BLaER1 (cell line): Measurements from ENCODE around the gene PRAMEF1.
"Not testable (repeated sequence)": the region's sequence is repeated elsewhere in the genome, so short reads cannot be mapped to it uniquely, and the experiment has no call there.

Experiments
- H3K27ac ChIP-seq: shearing (Covaris generic); formaldehyde crosslinking; 2 replicates; pipeline ENCODE4 v1.8.1; 2022
- H3K27me3 ChIP-seq: shearing (Covaris generic); formaldehyde crosslinking; 2 replicates; pipeline ENCODE4 v1.8.1; 2022
- H3K36me3 ChIP-seq: shearing (Covaris generic); formaldehyde crosslinking; 2 replicates; pipeline ENCODE4 v1.8.1; 2022
- H3K4me1 ChIP-seq: shearing (Covaris generic); formaldehyde crosslinking; 2 replicates; pipeline ENCODE4 v1.8.1; 2022
- H3K4me2 ChIP-seq: shearing (Covaris generic); formaldehyde crosslinking; 2 replicates; pipeline ENCODE4 v1.8.1; 2022
- H3K4me3 ChIP-seq: shearing (Covaris generic); formaldehyde crosslinking; 2 replicates; pipeline ENCODE4 v1.8.1; 2022
- H3K9ac ChIP-seq: shearing (Covaris generic); formaldehyde crosslinking; 2 replicates; pipeline ENCODE4 v1.8.1; 2022
- H3K9me3 ChIP-seq: shearing (Covaris generic); formaldehyde crosslinking; 2 replicates; pipeline ENCODE4 v1.8.1; 2022
- H4K20me1 ChIP-seq: shearing (Covaris generic); formaldehyde crosslinking; 2 replicates; pipeline ENCODE4 v1.8.1; 2022
- Cebpa-rat ChIP-seq: shearing (Covaris generic); IDR thresholded peaks from 2 replicates; pipeline ENCODE4 v1.8.1; 2022

The PRAMEF1 gene

DNA sequence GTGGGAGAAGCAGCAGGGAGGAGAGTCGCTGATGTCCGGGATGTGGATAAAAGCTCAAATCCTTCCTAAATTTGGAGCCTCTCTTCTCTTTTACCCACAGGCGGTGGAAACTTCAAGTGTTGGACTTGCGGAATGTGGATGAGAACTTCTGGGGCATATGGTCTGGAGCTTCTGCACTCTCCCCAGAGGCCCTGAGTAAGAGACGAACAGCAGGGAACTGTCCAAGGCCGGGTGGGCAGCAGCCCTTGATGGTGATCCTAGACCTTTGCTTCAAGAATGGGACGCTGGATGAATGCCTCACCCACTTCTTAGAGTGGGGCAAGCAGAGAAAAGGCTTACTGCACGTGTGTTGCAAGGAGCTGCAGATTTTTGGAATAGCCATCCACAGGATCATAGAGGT lies 15.8 kb upstream of the PRAMEF1 start:
- Histone ChIP-seq H3K36me3 (no peaks in the 10 kb centered on the region), H4K20me1 (no peaks in the 10 kb centered on the region), H3K9ac (no peak overlapping the region), H3K4me3 (no peak overlapping the region), H3K27me3 (no peaks in the 10 kb centered on the region), H3K9me3 (no peaks in the 10 kb centered on the region), H3K4me2 (no peak overlapping the region), H3K27ac (no peak overlapping the region), H3K4me1 (no peaks in the 10 kb centered on the region)
- TF ChIP-seq Cebpa-rat: no peak

DNA sequence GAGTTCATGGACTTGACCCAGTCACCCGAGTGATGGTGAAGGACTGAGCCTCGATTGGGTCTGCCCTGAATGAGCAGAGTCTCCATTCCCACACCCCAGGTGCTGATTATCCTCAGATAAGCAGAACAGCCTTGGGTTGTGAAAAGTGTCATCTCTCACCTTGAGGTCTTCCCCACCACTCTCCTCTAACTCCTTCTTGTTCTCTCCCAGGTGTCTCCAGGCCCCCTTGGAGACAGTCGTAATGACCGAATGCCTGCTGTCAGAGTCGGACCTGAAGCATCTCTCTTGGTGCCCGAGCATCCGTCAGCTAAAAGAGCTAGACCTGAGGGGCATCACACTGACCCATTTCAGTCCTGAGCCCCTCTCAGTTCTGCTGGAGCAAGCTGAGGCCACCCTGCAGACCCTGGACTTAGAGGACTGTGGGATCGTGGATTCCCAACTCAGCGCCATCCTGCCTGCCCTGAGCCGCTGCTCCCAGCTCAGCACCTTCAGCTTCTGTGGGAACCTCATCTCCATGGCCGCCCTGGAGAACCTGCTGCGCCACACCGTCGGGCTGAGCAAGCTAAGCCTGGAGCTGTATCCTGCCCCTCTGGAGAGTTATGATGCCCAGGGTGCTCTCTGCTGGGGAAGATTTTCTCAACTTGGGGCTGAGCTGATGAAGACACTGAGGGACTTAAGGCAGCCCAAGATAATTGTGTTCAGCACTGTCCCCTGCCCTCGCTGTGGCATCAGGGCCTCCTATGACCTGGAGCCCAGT lies 14.2 kb upstream of the PRAMEF1 start:
- H3K9me3 ChIP-seq: no peaks in the 10 kb centered on the region
- H3K4me3 ChIP-seq: no peak overlapping the region
- H3K4me2 ChIP-seq: no peak overlapping the region
- no peak overlapping the region for H3K9ac ChIP-seq
- no peaks in the 10 kb centered on the region for H3K27me3 ChIP-seq
- no peak for TF ChIP-seq Cebpa-rat
- no peaks in the 10 kb centered on the region for H3K4me1 ChIP-seq
- H3K27ac ChIP-seq: no peak overlapping the region
- no peaks in the 10 kb centered on the region for H4K20me1 ChIP-seq
- no peaks in the 10 kb centered on the region for H3K36me3 ChIP-seq

DNA sequence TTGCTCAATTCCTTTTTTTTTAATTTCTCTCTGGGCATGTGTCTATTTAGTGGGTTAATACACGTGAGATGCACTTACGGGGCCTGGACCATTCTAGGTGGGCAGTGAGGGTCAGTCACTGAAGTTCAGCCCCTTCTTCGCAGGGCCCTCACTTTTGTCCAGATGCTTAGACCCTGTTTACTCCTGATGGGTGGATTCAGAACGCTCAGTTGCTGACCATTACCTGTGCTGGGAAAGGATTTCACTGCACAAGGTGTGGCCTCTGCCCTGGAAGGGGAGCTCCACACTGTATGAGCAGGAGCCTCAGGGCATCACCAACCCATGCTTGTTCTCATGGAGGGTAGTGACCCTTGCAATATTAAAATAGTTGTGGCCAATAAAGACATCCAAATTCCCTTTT lies 13.1 kb upstream of the PRAMEF1 start:
- no peak overlapping the region for H3K9ac ChIP-seq
- H3K4me3 ChIP-seq: no peak overlapping the region
- H4K20me1 ChIP-seq: no peaks in the 10 kb centered on the region
- no peak overlapping the region for H3K27ac ChIP-seq
- no peak overlapping the region for H3K4me2 ChIP-seq
- H3K27me3 ChIP-seq: no peaks in the 10 kb centered on the region
- no peak for TF ChIP-seq Cebpa-rat
- H3K9me3 ChIP-seq: no peaks in the 10 kb centered on the region
- no peaks in the 10 kb centered on the region for H3K4me1 ChIP-seq
- no peaks in the 10 kb centered on the region for H3K36me3 ChIP-seq

DNA sequence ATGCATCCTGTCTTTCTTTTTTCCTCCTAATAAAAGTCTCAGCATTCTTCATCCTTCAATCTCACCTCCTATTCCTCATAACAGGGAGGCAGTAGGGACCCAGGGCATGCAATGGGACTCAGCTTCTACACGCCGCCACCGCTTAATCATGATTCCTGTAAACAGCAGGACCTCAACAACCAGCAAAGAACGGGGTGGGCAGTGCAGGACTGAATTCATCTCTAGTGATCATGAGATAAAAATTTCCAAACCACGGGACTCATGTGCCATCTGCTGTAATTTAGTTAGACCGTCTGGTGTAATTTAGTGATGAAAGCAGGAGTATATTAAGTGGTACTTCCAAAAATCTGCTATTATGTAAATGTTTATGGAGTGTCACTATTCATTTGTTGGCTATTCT lies 12.3 kb upstream of the PRAMEF1 start:
- no peak for TF ChIP-seq Cebpa-rat
- no peaks in the 10 kb centered on the region for H3K36me3 ChIP-seq
- no peaks in the 10 kb centered on the region for H4K20me1 ChIP-seq
- H3K4me1 ChIP-seq: no peaks in the 10 kb centered on the region
- no peak overlapping the region for H3K4me3 ChIP-seq
- H3K4me2 ChIP-seq: no peak overlapping the region
- H3K27ac ChIP-seq: no peak overlapping the region
- no peak overlapping the region for H3K9ac ChIP-seq
- peaks cover under 1% of the 10 kb centered on the region for H3K9me3 ChIP-seq
- no peaks in the 10 kb centered on the region for H3K27me3 ChIP-seq

DNA sequence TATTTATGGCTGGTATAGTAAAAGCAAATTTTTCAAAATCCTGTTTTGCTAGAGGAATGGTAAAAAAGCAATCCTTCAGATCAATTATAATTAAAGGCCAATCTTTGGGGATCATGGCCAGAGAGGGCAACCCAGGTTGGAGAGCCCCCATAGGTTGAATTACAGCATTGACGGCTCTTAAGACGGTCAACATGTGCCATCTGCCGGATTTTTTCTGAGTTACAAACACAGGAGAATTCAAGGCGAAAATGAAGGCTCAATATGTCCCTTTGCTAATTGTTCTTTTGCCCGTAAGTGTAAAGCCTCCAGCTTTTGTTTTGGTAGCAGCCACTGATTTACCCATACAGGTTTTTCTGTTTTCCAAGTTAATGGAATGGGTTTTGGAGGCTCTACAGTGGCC lies 9.7 kb upstream of the PRAMEF1 start:
- not testable (repeated sequence) for H3K27me3 ChIP-seq, H3K36me3 ChIP-seq, H4K20me1 ChIP-seq, H3K4me1 ChIP-seq, H3K27ac ChIP-seq, H3K9ac ChIP-seq, H3K4me2 ChIP-seq, H3K4me3 ChIP-seq
- peaks cover 24% of the 10 kb centered on the region for H3K9me3 ChIP-seq

DNA sequence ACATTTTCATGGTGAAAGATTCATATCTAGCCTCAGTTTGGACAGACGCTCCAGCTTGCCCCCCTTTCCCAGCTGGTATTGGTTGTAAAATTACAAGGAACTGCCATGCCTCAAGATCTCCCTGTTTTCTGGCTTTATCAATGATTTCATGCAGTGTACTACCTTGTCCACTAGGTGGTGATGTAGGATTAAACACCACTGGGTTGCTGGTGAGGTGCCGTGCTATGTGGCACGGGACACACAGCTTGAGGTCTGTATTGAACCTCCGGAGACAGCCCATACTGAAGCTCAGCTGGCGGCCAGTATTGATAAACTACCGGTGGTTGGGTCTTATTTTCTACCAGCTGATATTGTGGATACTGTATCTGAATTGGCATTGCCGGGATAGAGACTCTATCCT lies 7.4 kb upstream of the PRAMEF1 start:
- H3K36me3 ChIP-seq, H3K4me2 ChIP-seq, H3K27ac ChIP-seq, H3K9ac ChIP-seq, H4K20me1 ChIP-seq, H3K4me3 ChIP-seq, H3K4me1 ChIP-seq, H3K27me3 ChIP-seq: not testable (repeated sequence)
- H3K9me3 ChIP-seq: peaks cover 24% of the 10 kb centered on the region

DNA sequence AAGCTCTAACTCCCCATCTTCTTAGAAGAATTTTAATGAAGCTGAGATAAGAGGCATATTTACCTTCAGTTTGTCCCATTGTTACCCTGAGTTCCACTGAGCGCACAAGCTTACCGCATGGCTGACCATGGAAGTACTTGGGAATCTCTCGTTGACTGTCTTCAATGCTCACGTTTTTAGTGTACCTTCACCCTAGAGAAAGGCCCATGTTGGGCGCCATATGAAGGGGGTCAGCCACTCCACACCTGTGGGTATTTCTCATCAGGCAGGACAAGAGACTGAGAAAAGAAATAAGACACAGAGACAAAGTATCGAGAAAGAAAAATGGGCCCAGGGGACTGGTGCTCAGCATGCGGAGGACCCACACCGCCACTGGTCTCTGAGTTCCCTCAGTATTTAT lies 6.5 kb upstream of the PRAMEF1 start:
- H3K4me2 ChIP-seq, H3K27me3 ChIP-seq, H4K20me1 ChIP-seq, H3K9ac ChIP-seq, H3K4me3 ChIP-seq, H3K4me1 ChIP-seq, H3K36me3 ChIP-seq, H3K27ac ChIP-seq: not testable (repeated sequence)
- peaks cover 24% of the 10 kb centered on the region for H3K9me3 ChIP-seq

DNA sequence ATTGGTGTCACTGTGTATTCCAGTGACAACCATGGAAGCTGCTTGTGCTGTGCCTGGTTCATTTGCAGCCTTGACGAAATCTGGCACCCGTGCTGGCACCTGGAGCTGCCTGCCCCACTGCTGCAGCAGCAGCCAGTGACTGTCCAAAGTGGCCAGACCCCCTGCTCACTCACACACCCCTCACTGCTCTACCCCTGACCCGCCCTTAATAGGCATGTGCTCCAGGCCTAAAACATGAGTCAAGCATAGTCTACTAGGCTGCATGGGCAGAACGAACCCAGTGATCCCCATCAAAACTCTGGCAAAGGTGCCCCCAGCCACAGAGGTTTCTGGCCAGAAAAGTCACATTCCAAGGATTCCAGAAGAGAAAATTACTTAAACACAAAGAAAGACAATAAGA lies 7.7 kb downstream of the PRAMEF1 start:
- Histone ChIP-seq H3K9ac (no peak overlapping the region), H3K36me3 (no peaks in the 10 kb centered on the region), H3K27me3 (no peaks in the 10 kb centered on the region), H3K4me3 (no peak overlapping the region), H3K9me3 (no peaks in the 10 kb centered on the region), H3K4me1 (no peaks in the 10 kb centered on the region), H3K27ac (no peak overlapping the region), H3K4me2 (no peak overlapping the region), H4K20me1 (no peaks in the 10 kb centered on the region)
- no peak for TF ChIP-seq Cebpa-rat

DNA sequence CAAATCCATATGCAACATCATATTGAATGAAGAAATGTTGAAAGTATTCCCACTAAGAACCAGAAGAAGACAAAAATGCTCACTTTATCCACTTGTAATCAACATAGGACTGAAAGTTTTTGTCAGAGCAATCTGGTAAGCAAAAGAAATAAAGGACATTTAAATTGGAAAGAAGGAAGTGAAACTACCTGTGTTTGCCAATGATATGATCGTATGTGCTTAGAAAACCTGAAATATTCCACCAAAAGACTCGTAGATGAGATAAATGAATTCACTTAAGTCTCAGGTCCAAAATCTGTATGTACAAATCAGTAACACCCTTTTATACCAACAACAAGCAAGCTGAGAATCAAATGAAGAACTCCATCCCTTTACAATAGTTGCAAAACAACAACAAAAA lies 8.5 kb downstream of the PRAMEF1 start:
- no peak for TF ChIP-seq Cebpa-rat
- Histone ChIP-seq H3K4me3 (no peak overlapping the region), H3K9ac (no peak overlapping the region)

DNA sequence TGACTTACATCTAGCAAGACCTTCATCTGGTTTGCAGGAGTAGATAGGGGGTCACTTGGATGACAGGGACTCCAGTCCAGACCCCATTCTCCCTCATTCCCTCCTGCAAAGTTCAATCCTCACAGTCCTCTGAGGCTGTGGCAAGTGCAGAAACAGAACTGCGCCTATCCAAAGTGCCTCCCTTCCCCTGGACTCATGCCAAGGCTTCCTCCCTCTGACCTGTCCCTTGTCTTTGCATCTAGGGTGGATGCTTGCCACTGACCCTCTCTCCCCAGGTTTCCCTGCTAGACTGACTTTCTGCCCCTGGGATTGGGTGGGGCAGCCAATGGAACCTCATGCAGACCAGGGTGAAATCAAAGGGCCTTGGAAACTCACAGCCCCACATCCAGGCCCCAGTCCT lies 18.7 kb downstream of the PRAMEF1 start:
- Histone ChIP-seq H3K27me3 (no peaks in the 10 kb centered on the region), H3K4me1 (no peaks in the 10 kb centered on the region), H3K27ac (no peak overlapping the region), H4K20me1 (no peaks in the 10 kb centered on the region), H3K9me3 (0 out of 2 replicates have a peak, but pooled peaks cover 2% of the 10 kb centered on the region), H3K36me3 (no peaks in the 10 kb centered on the region), H3K9ac (no peak overlapping the region), H3K4me3 (no peak overlapping the region), H3K4me2 (no peak overlapping the region)
- TF ChIP-seq Cebpa-rat: no peak

More for the DNA sequence above, 8.5 kb downstream of the PRAMEF1 start:
- no peaks in the 10 kb centered on the region for H3K4me1 ChIP-seq
- H3K27me3 ChIP-seq: no peaks in the 10 kb centered on the region
- no peak overlapping the region for H3K27ac ChIP-seq
- no peaks in the 10 kb centered on the region for H3K36me3 ChIP-seq
- H3K9me3 ChIP-seq: 0 out of 2 replicates have a peak, but pooled peaks cover 3% of the 10 kb centered on the region
- no peak overlapping the region for H3K4me2 ChIP-seq
- H4K20me1 ChIP-seq: no peaks in the 10 kb centered on the region
